H1 (cell line): ENCODE results near the gene ACRBP. TPM values are rescaled to one million over a fixed set of nuclear protein-coding genes. Genes with fewer than 3 reads are reported as not detected.
A peak's percentile ranks its signal among the peaks of the same experiment; 100 is the strongest.

Source experiments
- CTCF ChIA-PET: fragments of 300-600 bp; sonication (Branson Sonifier 250); formaldehyde crosslinking; loops from one replicate; lab custom pipeline; 2021; ENCODE audit not compliant: partially characterized antibody; lab: Charles Lee
- POLR2A ChIA-PET: fragments of 300-600 bp; sonication (Branson Sonifier 250); formaldehyde crosslinking; loops from one replicate; lab custom pipeline; 2021; ENCODE audit warnings: inconsistent platforms; ENCODE audit not compliant: partially characterized antibody; lab: Charles Lee
- DNase-seq, 2 experiments: peaks; one replicate each; pipeline versions ENCODE4 v3.0.0 to v3.0.0-alpha.2; 2010 to 2022; ENCODE audit warnings: low spot score in 2 of 2, low read depth in 1 of 2, mixed read lengths in 1 of 2
- FAIRE-seq: peaks from 2 replicates; lab custom pipeline; 2011; peaks lifted over from hg19 to GRCh38; lab: Jason Lieb, UNC
- H2AFZ ChIP-seq: 2 replicates; pipeline ENCODE4 v1.8.1; 2012; ENCODE audit warnings: low read length, inconsistent platforms
- H2AK5ac ChIP-seq: 2 replicates; pipeline ENCODE4 v1.6.1; 2013; ENCODE audit warnings: low read depth, low read length
- H2BK120ac ChIP-seq: replicated peaks from 2 replicates; pipeline ENCODE3; 2013; ENCODE audit warnings: low read depth, low read length, inconsistent platforms
- H2BK12ac ChIP-seq: 2 replicates; pipeline ENCODE4 v1.6.1; 2013; ENCODE audit warnings: low read depth, low read length
- H2BK15ac ChIP-seq: 2 replicates; pipeline ENCODE4 v1.6.1; 2013; ENCODE audit warnings: low read length
- H2BK20ac ChIP-seq: 2 replicates; pipeline ENCODE4 v1.6.1; 2013; ENCODE audit warnings: low read length
- H2BK5ac ChIP-seq: 2 replicates; pipeline ENCODE4 v1.6.1; 2013; ENCODE audit warnings: low read depth, low read length
- H3K14ac ChIP-seq: 2 replicates; pipeline ENCODE4 v1.6.1; 2013; ENCODE audit warnings: inconsistent platforms; ENCODE audit not compliant: insufficient read length
- H3K18ac ChIP-seq: 2 replicates; pipeline ENCODE4 v1.6.1; 2013; ENCODE audit warnings: low read length; ENCODE audit errors: extremely low read depth
- H3K23ac ChIP-seq: 2 replicates; pipeline ENCODE4 v1.6.1; 2013; ENCODE audit warnings: inconsistent platforms; ENCODE audit not compliant: insufficient read length
- H3K23me2 ChIP-seq: 2 replicates; pipeline ENCODE4 v1.6.1; 2013; ENCODE audit warnings: low read depth, low read length
- H3K27ac ChIP-seq: 2 replicates; pipeline ENCODE4 v1.6.1; 2011; ENCODE audit warnings: low read depth, low read length, inconsistent platforms
- H3K27me3 ChIP-seq, 4 experiments: replicated peaks in 1 of 4; 1 replicate in 1 of 4; 2 replicates in 3 of 4; pipeline versions ENCODE4 v1.6.1 to v1.8.1; 2011 to 2013; ENCODE audit warnings: low read length in 3 of 4, mild to moderate bottlenecking in 3 of 4, inconsistent platforms in 2 of 4, mixed read lengths in 2 of 4, moderate library complexity in 1 of 4; ENCODE audit not compliant: control insufficient read depth in 3 of 4, insufficient read depth in 3 of 4; ENCODE audit errors: extremely low read depth in 1 of 4
- H3K36me3 ChIP-seq, 4 experiments: 2 replicates each; pipeline versions ENCODE4 v1.6.1 to v1.8.1; 2011 to 2013; ENCODE audit warnings: mild to moderate bottlenecking in 4 of 4, low read length in 3 of 4, moderate library complexity in 2 of 4, control low read depth in 1 of 4, inconsistent platforms in 1 of 4; ENCODE audit not compliant: insufficient read depth in 4 of 4, control insufficient read depth in 2 of 4
- H3K4ac ChIP-seq: replicated peaks from 2 replicates; pipeline ENCODE3; 2013; ENCODE audit warnings: low read length, low read depth, mixed read lengths, inconsistent platforms; ENCODE audit not compliant: insufficient read length
- H3K4me1 ChIP-seq, 4 experiments: replicated peaks in 1 of 4; 1 replicate in 1 of 4; 2 replicates in 3 of 4; pipeline versions ENCODE4 v1.6.1 to v1.8.1; 2011 to 2013; ENCODE audit warnings: low read length in 3 of 4, inconsistent platforms in 2 of 4, mixed read lengths in 1 of 4; ENCODE audit not compliant: insufficient read depth in 4 of 4, control insufficient read depth in 3 of 4
- H3K4me2 ChIP-seq, 2 experiments: 2 replicates each; pipeline versions ENCODE4 v1.6.1 to v1.8.1; 2011 to 2013; ENCODE audit warnings: low read depth in 2 of 2, low read length in 2 of 2, control low read depth in 1 of 2, inconsistent platforms in 1 of 2, mild to moderate bottlenecking in 1 of 2; ENCODE audit not compliant: insufficient read depth in 1 of 2
- H3K4me3 ChIP-seq, 4 experiments: fragments of 200-600, 300-600 bp in 1 of 4; sonication (generic), shearing (Covaris generic), sonication (Bioruptor Twin) in 1 of 4; 2 replicates each; pipeline versions ENCODE4 v1.5.1 to v1.8.1; 2011 to 2016; ENCODE audit warnings: low read length in 4 of 4, low read depth in 3 of 4, control low read depth in 2 of 4, inconsistent platforms in 2 of 4, mild to moderate bottlenecking in 2 of 4, mixed read lengths in 1 of 4, moderate library complexity in 1 of 4; ENCODE audit not compliant: insufficient read depth in 2 of 4; ENCODE audit errors: extremely low read depth in 1 of 4
- H3K56ac ChIP-seq: replicated peaks from 2 replicates; pipeline ENCODE3; 2013; ENCODE audit warnings: low read depth, mild to moderate bottlenecking, mixed read lengths, low read length, inconsistent platforms; ENCODE audit not compliant: insufficient read length
- H3K79me1 ChIP-seq: 2 replicates; pipeline ENCODE4 v1.6.1; 2013; ENCODE audit warnings: low read depth, low read length, control low read depth
- H3K79me2 ChIP-seq, 2 experiments: 2 replicates each; pipeline versions ENCODE4 v1.6.1 to v1.8.1; 2012 to 2013; ENCODE audit warnings: low read length in 2 of 2, mild to moderate bottlenecking in 2 of 2, inconsistent platforms in 1 of 2; ENCODE audit not compliant: insufficient read depth in 2 of 2, control insufficient read depth in 1 of 2
- H3K9ac ChIP-seq, 4 experiments: replicated peaks in 1 of 4; 1 replicate in 1 of 4; 2 replicates in 3 of 4; pipeline versions ENCODE4 v1.6.1 to v1.8.1; 2011 to 2013; ENCODE audit warnings: low read depth in 3 of 4, low read length in 3 of 4, control low read depth in 2 of 4, mild to moderate bottlenecking in 2 of 4, moderate library complexity in 2 of 4, inconsistent platforms in 1 of 4; ENCODE audit errors: extremely low read depth in 1 of 4
- H3K9me3 ChIP-seq, 2 experiments: 2 replicates each; pipeline versions ENCODE4 v1.6.1 to v1.8.1; 2012 to 2013; ENCODE audit warnings: mild to moderate bottlenecking in 2 of 2, moderate library complexity in 2 of 2, control low read depth in 1 of 2, inconsistent platforms in 1 of 2, low read depth in 1 of 2, low read length in 1 of 2, mixed read lengths in 1 of 2; ENCODE audit not compliant: insufficient read depth in 2 of 2
- H4K20me1 ChIP-seq, 2 experiments: replicated peaks in 1 of 2; 2 replicates each; pipeline versions ENCODE3 to v1.8.1; 2011 to 2013; ENCODE audit warnings: inconsistent platforms in 2 of 2, low read length in 2 of 2, mild to moderate bottlenecking in 1 of 2; ENCODE audit not compliant: insufficient read depth in 2 of 2, control insufficient read depth in 1 of 2
- H4K5ac ChIP-seq: 2 replicates; pipeline ENCODE4 v1.6.1; 2013; ENCODE audit warnings: low read length, low read depth, mixed read lengths, inconsistent platforms; ENCODE audit not compliant: insufficient read length
- H4K8ac ChIP-seq: 2 replicates; pipeline ENCODE4 v1.8.0; 2013; ENCODE audit warnings: mild to moderate bottlenecking, moderate library complexity, low read length, inconsistent platforms; ENCODE audit not compliant: insufficient read depth; ENCODE audit errors: extremely low read depth
- H4K91ac ChIP-seq: replicated peaks from 2 replicates; pipeline ENCODE3; 2013; ENCODE audit warnings: low read length, mixed read lengths, inconsistent platforms; ENCODE audit not compliant: insufficient read length
- ASH2L ChIP-seq: fragments of 200-600, 300-600 bp; sonication (generic); IDR thresholded peaks from one replicate; pipeline ENCODE4 v1.7.1; 2017; ENCODE audit warnings: low read length
- CBX5 ChIP-seq: fragments of 300-800, 300-1000 bp; sonication (generic); IDR thresholded peaks from 2 replicates; pipeline ENCODE4 v1.7.1; 2016; ENCODE audit warnings: antibody characterized with exemption, low read length, low read depth
- CREB1 ChIP-seq: IDR thresholded peaks from 2 replicates; pipeline ENCODE4 v1.6.1; 2012; ENCODE audit warnings: inconsistent platforms
- GTF2F1 ChIP-seq: IDR thresholded peaks from 2 replicates; pipeline ENCODE4 v1.6.1; 2012; ENCODE audit warnings: low read depth, low read length, improper control_type of control experiment, borderline replicate concordance
- HDAC2 ChIP-seq, 2 experiments: fragments of 300-600 bp in 1 of 2; sonication (generic) in 1 of 2; IDR thresholded peaks; 2 replicates each; pipeline ENCODE4 v1.6.1; 2011 to 2012; ENCODE audit warnings: low read depth in 2 of 2, low read length in 2 of 2, mild to moderate bottlenecking in 2 of 2, moderate library complexity in 2 of 2, borderline replicate concordance in 1 of 2, inconsistent platforms in 1 of 2
- SP2 ChIP-seq: IDR thresholded peaks from 2 replicates; pipeline ENCODE4 v1.6.1; 2012; ENCODE audit warnings: mild to moderate bottlenecking, low read length, inconsistent platforms
- WGBS, 2 experiments: shearing (Covaris generic) in 1 of 2; methylation state at CpG; one replicate each; pipeline versions ENCODE4 v1.1.6 to v1.1.7; 2013 to 2015; ENCODE audit warnings: low lambda C conversion rate in 2 of 2, mixed read lengths in 2 of 2, inconsistent platforms in 1 of 2, low coverage in 1 of 2, missing lambda C conversion rate in 1 of 2; ENCODE audit not compliant: insufficient replicate concordance in 2 of 2, insufficient coverage in 1 of 2, insufficient read length in 1 of 2; ENCODE audit errors: extremely low coverage in 1 of 2, missing lambda C conversion rate in 1 of 2; 5-methylcytosine and 5-hydroxymethylcytosine counted together
- polyA plus RNA-seq, 7 experiments: library from polyadenylated mRNA; depleted of rRNA in 3 of 7; stranded (reverse) in 5 of 7; unstranded in 2 of 7; fragments of >200 nt in 5 of 7; fragments of 200-250 nt in 2 of 7; gene quantifications; 1 replicate in 5 of 7; 2 replicates in 1 of 7; 4 replicates in 1 of 7; pipeline versions ENCODE4 v1.2.1 to v1.2.3, GENCODE V29; 2011 to 2013; ENCODE audit warnings: missing spikeins in 2 of 7, mixed read lengths in 2 of 7
- total RNA-seq: library from RNA; stranded (reverse); fragmentation: NEBNext Ultra II Directional; extraction: Animal tissue kit (Norgen Biotek cat#: 25700); gene quantifications from 2 replicates; pipeline ENCODE4 v1.2.1, GENCODE V29; 2021
- TF ChIP-seq, protein P1 (sequence below): IDR thresholded peaks from 2 replicates; pipeline ENCODE4 v1.6.1; 2012; ENCODE audit warnings: low read length, inconsistent platforms
- TF ChIP-seq, protein P2 (sequence below): IDR thresholded peaks from 2 replicates; pipeline ENCODE4 v1.6.1; 2011; ENCODE audit warnings: low read length, improper control_type of control experiment

Gene ACRBP
- total and polyA plus RNA-seq, 2 of the 8 experiments (the other 6 are each of a cell fraction or from before 2014, with no cell fraction given) = 0.80 to 5.2 TPM

DNA sequence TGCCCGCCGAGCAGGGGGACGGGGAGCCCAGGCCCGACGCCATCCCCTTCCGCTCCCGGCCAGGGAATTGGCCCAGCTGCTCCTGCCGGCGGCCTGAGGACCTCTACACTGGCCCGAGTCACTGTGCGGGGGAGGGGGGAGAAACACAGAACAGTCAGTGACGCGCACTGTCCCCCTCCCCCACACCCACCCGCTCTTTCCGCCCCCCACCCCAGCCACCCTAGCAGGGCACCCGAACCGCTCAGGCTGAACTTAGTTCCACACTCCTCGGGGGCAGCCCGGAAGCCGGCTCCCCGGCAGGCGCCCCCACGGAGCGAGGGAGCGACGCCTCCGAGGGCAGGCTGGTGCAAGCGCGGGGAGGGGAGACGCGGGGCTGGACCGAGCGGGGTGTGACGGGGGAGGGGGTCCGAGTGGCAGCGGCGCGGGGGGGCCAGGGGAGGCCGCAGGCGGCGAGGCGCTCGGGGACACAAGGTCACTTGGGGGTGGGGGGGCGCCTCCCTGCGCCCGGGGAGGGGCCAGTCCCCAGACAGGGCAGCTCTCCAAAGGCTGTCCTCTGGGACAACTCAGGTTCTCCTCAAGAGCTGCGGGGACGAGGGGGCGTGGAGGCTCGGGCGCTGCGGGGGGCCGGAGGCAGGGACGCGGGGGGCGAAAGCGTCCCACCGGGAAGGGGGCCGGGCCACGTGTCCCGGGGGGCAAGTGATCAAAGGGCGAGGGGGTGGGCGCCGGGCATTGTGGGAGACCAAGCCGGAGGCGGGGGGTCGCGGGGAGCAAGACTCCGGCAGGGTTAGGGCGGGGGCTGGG, 40.7 kb downstream of the ACRBP start:
- Histone ChIP-seq H3K14ac (no peak overlapping the region), H3K4me1 (peaks cover 7 to 25% (median 16%) of the 10 kb centered on the region in 4 experiments), H4K8ac (peak overlapping the region; percentile 87), H3K23ac (no peak overlapping the region), H3K27ac (peak overlapping the region; percentile 48; the same call in 1 of the 2 replicates), H4K5ac (no peak overlapping the region), H3K79me2 (peaks cover 22 to 43% of the 10 kb centered on the region in 2 experiments), H3K36me3 (peaks cover 12 to 34% (median 15%) of the 10 kb centered on the region in 4 experiments), H3K27me3 (no peaks in the 10 kb centered on the region), H2BK12ac (no peak overlapping the region), H4K91ac (no peak overlapping the region), H3K9me3 (no peaks in the 10 kb centered on the region), H2BK20ac (no peak overlapping the region), H3K79me1 (peaks cover 16% of the 10 kb centered on the region), H3K9ac (peak overlapping the region in 3 of 4 experiments; percentile 57 to 76 (median 65); a peak in 6 of 7 replicates), H2AK5ac (no peak overlapping the region), H3K4me2 (peak overlapping the region; percentile 92 to 99), H2BK5ac (peak overlapping the region; percentile 85; the same call in 1 of the 2 replicates), H3K4ac (no peak overlapping the region), H3K56ac (no peak overlapping the region), H2AFZ (no peak overlapping the region), H3K23me2 (peaks cover 16% of the 10 kb centered on the region; the same call in 1 of the 2 replicates), H3K4me3 (peak overlapping the region; percentile 82 to 93 (median 87)), H4K20me1 (peaks cover 18 to 24% of the 10 kb centered on the region in 2 experiments), H2BK15ac (no peak overlapping the region), H3K18ac (peak overlapping the region; percentile 83), H2BK120ac (no peak overlapping the region)
- ChIA-PET POLR2A (interaction anchor here (0.6 to 13.4 kb wide), 23 partner anchors 9 to 260 kb away, joined by 3 to 225 read pairs (median 4); partner anchors contain the start of genes COPS7A, GAPDH, NOP2 and TPI1), CTCF (interaction anchor here (0.7 to 4.3 kb wide), 7 partner anchors 8 to 745 kb away, joined by 3 to 25 read pairs (median 3); no protein-coding TSS in a partner anchor)
- DNase-seq (no peak), FAIRE-seq (no peak)
- 6% methylated on average over 20 of the region's 70 CpGs; no CpG with 5 or more reads in 1 of the 2 experiments for WGBS, 2 experiments
- TF ChIP-seq, protein P1, sequence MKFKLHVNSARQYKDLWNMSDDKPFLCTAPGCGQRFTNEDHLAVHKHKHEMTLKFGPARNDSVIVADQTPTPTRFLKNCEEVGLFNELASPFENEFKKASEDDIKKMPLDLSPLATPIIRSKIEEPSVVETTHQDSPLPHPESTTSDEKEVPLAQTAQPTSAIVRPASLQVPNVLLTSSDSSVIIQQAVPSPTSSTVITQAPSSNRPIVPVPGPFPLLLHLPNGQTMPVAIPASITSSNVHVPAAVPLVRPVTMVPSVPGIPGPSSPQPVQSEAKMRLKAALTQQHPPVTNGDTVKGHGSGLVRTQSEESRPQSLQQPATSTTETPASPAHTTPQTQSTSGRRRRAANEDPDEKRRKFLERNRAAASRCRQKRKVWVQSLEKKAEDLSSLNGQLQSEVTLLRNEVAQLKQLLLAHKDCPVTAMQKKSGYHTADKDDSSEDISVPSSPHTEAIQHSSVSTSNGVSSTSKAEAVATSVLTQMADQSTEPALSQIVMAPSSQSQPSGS = no peak
- TF ChIP-seq ASH2L (peak; percentile 4), SP2 (no peak), GTF2F1 (no peak), CREB1 (peak; percentile 33; the same call in 1 of the 2 replicates), HDAC2 (IDR thresholded peaks at IDR 0.05; ENCODE audit: borderline replicate concordance in 1 of 2, low read depth in 2 of 2, low read length in 2 of 2) (no peak), CBX5 (no peak)
- TF ChIP-seq, protein P2, sequence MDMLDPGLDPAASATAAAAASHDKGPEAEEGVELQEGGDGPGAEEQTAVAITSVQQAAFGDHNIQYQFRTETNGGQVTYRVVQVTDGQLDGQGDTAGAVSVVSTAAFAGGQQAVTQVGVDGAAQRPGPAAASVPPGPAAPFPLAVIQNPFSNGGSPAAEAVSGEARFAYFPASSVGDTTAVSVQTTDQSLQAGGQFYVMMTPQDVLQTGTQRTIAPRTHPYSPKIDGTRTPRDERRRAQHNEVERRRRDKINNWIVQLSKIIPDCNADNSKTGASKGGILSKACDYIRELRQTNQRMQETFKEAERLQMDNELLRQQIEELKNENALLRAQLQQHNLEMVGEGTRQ = no peak
